Psoas muscle (tissue), 8 donors: ENCODE results near the gene ZNF816. TPM values are rescaled to one million over a fixed set of nuclear protein-coding genes. Genes with fewer than 3 reads are reported as not detected.
"Not testable (repeated sequence)": the region's sequence is repeated elsewhere in the genome, so short reads cannot be mapped to it uniquely, and the experiment has no call there.

Experiments
- ATAC-seq, 4 donors: fragments of 200-7000 bp; cut with Tn5 transposase; one replicate each; pipeline ENCODE4 v1.9.1; 2020; ENCODE audit warnings: moderate library complexity in 3 of 4, mild to moderate bottlenecking in 2 of 4
- DNase-seq, 2 donors: peaks; one replicate each; pipeline ENCODE4 v3.0.0-alpha.2; 2020
- H3K27ac ChIP-seq: fragments of 200-600 bp; one replicate; pipeline ENCODE4 v1.8.0; 2022
- H3K27me3 ChIP-seq, 3 donors: fragments of 200-600 bp in 1 of 3; one replicate each; pipeline versions ENCODE4 v1.6.1 to v1.8.0; 2013 to 2022; ENCODE audit warnings: low read length in 2 of 3, mild to moderate bottlenecking in 2 of 3, moderate library complexity in 1 of 3; ENCODE audit not compliant: insufficient read depth in 3 of 3
- H3K36me3 ChIP-seq, 2 donors: fragments of 200-600 bp in 1 of 2; one replicate each; pipeline versions ENCODE4 v1.6.1 to v1.8.0; 2013 to 2022; ENCODE audit warnings: low read depth in 1 of 2, mild to moderate bottlenecking in 1 of 2, moderate library complexity in 1 of 2; ENCODE audit not compliant: insufficient read depth in 1 of 2
- H3K4me1 ChIP-seq: fragments of 200-600 bp; one replicate; pipeline ENCODE4 v1.8.0; 2022
- H3K4me3 ChIP-seq: fragments of 200-600 bp; one replicate; pipeline ENCODE4 v1.8.0; 2022; ENCODE audit warnings: mild to moderate bottlenecking
- H3K9me3 ChIP-seq: fragments of 200-600 bp; one replicate; pipeline ENCODE4 v1.8.0; 2022
- CTCF ChIP-seq: fragments of 200-600 bp; IDR thresholded peaks from one replicate; pipeline ENCODE4 v1.8.0; 2022; ENCODE audit warnings: antibody characterized with exemption
- WGBS, 3 donors: extraction: QIAGEN DNeasy Blood & Tissue Kit; methylation state at CpG; one replicate each; pipeline versions ENCODE4 v1.1.6 to v1.1.7; 2013; 5-methylcytosine and 5-hydroxymethylcytosine counted together
- intact Hi-C, 2 donors: fragments of 100-400 bp; cut with DNase I; formaldehyde crosslinking; loops; one replicate each; pipeline versions ENCODE4 v1.11.0 to v1.14.2; 2022
- polyA plus RNA-seq, 3 donors: library from polyadenylated mRNA; stranded (reverse); fragments of 200-250 nt; gene quantifications; one replicate each; pipeline ENCODE4 v1.2.3, GENCODE V29; 2013
- total RNA-seq, 4 donors: library from RNA; stranded (reverse); fragmentation: NEBNext Ultra II Directional in 2 of 4; extraction: Animal tissue kit (Norgen Biotek cat#: 25700) in 2 of 4; gene quantifications; one replicate each; pipeline versions ENCODE4 v1.2.1 to v1.2.4, GENCODE V29; 2021 to 2023
- donor health status: healthy with polysubstance abuse.
- donor health status: DM: no; HTN: no; CAD: no; lungs with moderate emphysema.
- donor health status: Bipolar disorder and iron deficiency.
- donor health status: healthy.
- donor health status: DM: yes; HTN: yes; CAD: no.
- donor health status: DM: no; HTN: no; CAD: no.
- donor health status: DM: no; HTN: no; CAD: no.
- donor health status: DM: yes; HTN: yes; CAD: no.

The ZNF816 gene
- total and polyA plus RNA-seq, 7 donors, result 1.8 to 9.1 (median 2.7) TPM

GRCh38 chr19:52936151-52936953, 26.3 kb downstream of the ZNF816 start:
- DNase-seq (no peak), ATAC-seq (no peak)
- no peak for TF ChIP-seq CTCF
- no peaks in the 10 kb centered on the region for H3K4me1 ChIP-seq
- H3K27me3 ChIP-seq, result no peaks in the 10 kb centered on the region
- H3K36me3 ChIP-seq, result no peaks in the 10 kb centered on the region
- H3K9me3 ChIP-seq, result no peaks in the 10 kb centered on the region
- no peak overlapping the region for H3K4me3 ChIP-seq
- intact Hi-C loops, result no loop called here
- no peak overlapping the region for H3K27ac ChIP-seq
- 80 to 84% (median 83%) methylated on average over 12 of the region's 12 CpGs for WGBS, 3 donors

DNA sequence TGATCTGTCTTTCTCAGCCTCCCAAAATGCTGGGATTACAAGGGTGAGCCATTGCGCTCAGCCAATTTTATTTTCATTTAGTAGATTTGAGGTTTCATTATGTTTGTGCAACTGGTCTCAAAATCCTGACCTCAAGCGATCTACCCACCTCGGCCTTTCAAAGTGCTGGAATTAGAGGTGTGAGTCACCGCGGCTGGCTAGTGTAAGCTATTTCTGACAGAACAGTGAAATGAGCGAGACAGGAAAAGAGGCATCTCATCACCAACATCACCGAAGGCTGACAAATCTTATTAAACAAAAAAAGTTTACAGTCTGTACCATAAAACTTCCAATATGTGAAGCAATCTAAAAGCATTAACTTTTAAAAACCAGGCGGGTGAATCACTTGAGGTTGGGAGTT, 27.2 kb downstream of the ZNF816 start:
- no peak for DNase-seq
- 82 to 92% (median 92%) methylated on average over 8 of the region's 8 CpGs for WGBS, 3 donors
- Histone ChIP-seq H3K27me3 (no peaks in the 10 kb centered on the region), H3K4me1 (no peaks in the 10 kb centered on the region), H3K9me3 (no peaks in the 10 kb centered on the region), H3K27ac (no peak overlapping the region), H3K36me3 (no peaks in the 10 kb centered on the region), H3K4me3 (no peak overlapping the region)
- no peak for ATAC-seq
- no peak for TF ChIP-seq CTCF
- intact Hi-C loops, result no loop called here

- 88 to 90% (median 88%) methylated on average over 9 of the region's 9 CpGs for WGBS, 3 donors
- H3K9me3 ChIP-seq, H3K27me3 ChIP-seq, H3K4me1 ChIP-seq, H3K4me3 ChIP-seq, ATAC-seq, DNase-seq, H3K27ac ChIP-seq, intact Hi-C loops: not testable (repeated sequence)
- peaks cover 0 to 10% of the 10 kb centered on the region in 2 donors for H3K36me3 ChIP-seq
These were observed 38.0 kb downstream of the ZNF816 start for GRCh38 chr19:52924641-52925040.

DNA sequence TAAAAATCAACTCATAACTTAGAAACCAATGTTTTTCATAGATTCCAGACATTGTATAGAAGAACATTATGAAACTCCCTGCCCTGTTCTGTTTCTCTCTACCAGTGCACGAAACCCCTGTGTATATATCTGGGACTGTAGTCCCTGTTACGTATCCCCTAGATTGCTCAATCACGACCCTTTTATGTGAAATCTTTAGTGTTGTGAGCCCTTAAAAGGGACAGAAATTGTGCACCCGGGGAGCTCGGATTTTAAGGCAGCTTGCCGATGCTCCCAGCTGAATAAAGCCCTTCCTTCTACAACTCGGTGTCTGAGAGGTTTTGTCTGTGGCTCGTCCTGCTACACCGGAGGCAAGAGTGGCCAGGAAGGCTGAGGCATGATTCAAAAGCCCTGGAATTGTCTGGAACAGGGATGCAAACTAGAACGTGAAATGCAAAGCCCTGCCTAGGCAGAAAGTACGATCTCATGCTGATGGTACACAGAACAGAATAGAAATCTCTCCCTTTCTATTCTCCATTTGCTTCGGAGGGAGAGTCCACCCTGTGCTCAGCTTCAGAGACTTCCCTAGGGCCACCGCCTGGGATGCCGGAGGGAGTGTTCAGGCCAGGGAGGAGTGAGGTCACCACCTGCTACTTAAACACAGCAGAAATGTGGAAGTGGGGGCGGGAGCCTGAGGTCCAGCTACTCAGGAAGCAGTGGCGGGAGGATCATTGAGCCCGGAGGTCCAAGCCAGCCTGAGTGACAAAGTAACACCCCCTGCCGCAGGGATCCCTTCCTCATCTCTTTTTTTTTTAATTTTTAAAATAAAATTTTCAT, 38.7 kb downstream of the ZNF816 start:
- intact Hi-C loops, result no loop called here
- DNase-seq, result peak; percentile 53 to 58

More for the DNA sequence above, 38.7 kb downstream of the ZNF816 start:
- Histone ChIP-seq H3K9me3 (no peaks in the 10 kb centered on the region), H3K27ac (peak overlapping the region; percentile 74), H3K4me1 (no peaks in the 10 kb centered on the region), H3K36me3 (peaks cover 0 to 8% of the 10 kb centered on the region in 2 donors), H3K27me3 (no peaks in the 10 kb centered on the region), H3K4me3 (peak overlapping the region; percentile 81)
- peak in 3 of 4 donors; percentile 29 to 60 (median 36) for ATAC-seq
- 33 to 48% (median 40%) methylated on average over 18 of the region's 18 CpGs for WGBS, 3 donors
- no peak for TF ChIP-seq CTCF
